GM18519 (cell line): ENCODE data around the gene ZDHHC7.
"Not testable (repeated sequence)": the region's sequence is repeated elsewhere in the genome, so short reads cannot be mapped to it uniquely, and the experiment has no call there.

Experiments
- ATAC-seq: cut with Tn5 transposase; IDR thresholded peaks from one replicate; pipeline ENCODE4 v1.9.1; 2021; ENCODE audit warnings: mild to moderate bottlenecking, moderate library complexity; ENCODE audit not compliant: unreplicated experiment, low FRiP score

Gene ZDHHC7

DNA sequence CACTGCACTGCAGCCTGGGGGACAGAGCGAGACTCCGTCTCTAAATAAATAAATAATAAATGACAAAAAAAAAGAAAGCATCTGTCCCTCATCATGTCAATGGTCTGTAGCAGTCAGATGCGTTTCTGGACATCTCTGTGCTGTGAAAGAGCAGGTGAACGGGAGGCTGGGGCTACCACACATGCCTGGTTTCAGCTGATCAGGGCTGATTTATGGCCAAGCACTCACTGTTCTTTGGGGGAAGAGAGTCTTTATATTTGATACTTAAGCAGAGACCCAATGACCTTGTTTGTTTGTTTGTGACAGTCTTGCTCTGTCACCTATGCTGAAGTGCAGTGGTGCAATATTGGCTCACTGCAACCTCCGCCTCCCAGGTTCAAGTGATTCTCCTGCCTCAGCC lies 33.7 kb upstream of the ZDHHC7 start:
- ATAC-seq: no peak

GRCh38 chr16:85042606-85043005 lies 31.3 kb upstream of the ZDHHC7 start:
- ATAC-seq: no peak

DNA sequence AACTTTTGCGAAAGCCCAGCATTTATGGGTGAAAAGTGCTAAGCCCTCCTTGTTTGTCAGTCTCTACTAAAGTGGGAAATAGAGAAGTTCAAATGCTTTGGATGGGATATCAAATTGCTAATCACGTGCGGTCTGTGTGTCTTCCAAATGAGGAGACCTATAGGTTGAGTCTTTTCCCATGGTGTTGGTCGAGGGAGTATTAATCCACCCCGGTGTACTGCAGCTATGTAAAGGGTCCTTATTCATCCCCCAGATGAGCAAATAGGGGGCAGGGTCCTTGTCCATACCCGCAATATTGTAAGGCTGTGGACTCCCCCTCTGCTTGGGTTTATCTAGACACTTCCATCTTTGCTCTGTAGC lies 30.8 kb upstream of the ZDHHC7 start:
- ATAC-seq: no peak

DNA sequence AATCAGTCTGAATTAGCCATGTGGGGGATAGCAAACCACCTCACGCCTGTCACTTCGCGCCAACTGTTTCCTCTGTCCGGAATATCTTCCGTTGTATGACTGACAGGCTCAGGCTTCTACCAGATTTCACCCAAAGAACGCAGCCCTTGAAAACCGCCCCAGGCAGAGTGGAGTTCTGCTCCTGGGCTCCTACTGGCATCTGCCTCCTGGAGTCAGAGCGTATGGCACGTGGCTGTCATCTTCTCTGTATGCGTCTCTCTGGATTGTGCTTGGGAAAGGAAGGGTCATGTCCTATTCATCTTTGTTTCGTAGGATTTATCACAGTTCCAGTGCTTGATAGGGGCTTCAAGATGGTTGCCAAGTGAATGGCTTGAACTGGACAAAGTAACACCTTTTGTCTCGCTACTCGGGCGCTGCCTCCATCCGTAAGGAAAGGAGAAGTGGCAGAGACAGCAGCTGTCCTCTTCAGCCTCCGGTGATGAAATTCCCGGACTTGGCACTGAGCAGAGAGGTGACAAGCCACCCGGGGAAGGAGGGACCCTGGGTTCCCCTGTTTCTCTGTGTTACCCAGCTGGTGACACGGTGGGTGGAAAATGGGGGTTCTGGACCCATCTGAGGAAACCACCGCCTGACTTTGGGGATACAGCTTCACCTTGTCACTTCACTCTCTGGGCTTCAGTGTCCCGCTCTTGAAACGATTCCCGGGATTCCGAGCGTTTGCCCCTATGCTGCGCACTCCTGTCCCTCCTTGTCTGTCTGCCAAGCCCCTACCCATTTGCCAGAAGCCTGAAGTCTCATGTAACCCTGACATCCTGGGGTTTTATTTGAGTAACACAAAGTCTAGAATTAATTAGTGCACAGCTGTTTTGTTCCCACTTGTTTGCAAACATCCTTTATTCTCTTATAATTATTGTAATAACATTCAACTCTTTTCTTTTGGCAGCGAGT lies 30.2 kb upstream of the ZDHHC7 start:
- ATAC-seq: no peak

DNA sequence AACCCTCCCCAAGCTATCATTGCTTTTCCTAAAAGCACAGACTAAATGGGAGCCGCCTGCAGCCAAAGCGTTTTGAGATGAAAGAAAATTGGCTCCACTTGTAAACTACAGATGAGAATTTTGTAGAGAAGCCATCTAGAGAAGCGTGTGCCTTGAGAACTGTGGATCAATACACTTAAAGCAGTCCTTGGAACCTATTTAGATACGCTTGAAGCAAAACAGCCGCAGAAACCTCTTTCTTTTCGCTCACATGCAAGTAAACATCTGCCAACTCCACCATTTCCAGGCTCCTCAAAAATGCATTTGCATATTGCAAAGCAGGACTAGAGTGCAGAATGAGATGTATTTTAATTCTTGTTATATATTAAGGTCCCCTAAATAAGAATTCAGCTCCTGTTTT lies 29.4 kb upstream of the ZDHHC7 start:
- ATAC-seq: no peak

DNA sequence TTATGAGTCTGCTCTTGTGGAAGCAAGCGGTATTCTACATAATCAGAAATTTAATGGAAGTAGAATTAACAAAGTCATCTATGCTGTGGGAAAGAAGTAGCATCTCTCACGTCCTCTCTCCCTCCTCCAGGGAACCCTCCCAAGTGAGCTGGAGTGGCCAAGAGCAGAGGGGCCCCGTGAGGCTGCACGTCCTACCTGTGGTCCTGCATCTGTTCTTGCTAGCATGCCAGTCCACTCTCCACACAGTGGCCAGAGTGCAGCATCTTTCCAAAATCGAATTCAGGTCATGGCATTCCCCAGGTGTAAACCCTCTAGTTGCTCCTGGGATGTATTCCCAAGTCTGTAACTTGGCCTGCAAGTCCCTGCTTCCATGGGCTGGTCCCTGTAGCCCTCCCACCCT lies 26.4 kb upstream of the ZDHHC7 start:
- ATAC-seq: no peak

GRCh38 chr16:85037050-85037410 lies 25.7 kb upstream of the ZDHHC7 start:
- ATAC-seq: no peak

GRCh38 chr16:85036236-85037049 lies 25.1 kb upstream of the ZDHHC7 start:
- no peak for ATAC-seq

GRCh38 chr16:85034591-85035433 lies 23.5 kb upstream of the ZDHHC7 start:
- ATAC-seq: no peak

DNA sequence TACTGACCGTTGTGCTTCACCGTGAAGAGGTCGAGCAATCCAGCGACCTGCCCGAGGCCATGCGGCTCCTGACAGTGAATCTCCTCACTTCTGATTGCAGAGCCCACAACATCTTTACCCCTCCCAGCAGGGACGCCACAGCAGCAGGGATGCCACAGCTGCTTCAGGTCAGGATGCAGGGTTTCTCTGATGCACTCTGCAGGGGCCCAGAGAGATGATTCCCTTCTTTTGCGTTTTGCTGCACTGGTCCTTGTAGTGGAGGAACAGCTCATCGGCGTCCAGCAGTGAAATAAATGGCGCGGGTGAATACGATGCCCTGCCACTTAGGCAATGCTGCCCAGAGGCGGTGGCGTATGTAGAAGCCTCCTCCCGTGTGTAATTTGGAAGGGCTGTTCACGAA lies 21.8 kb upstream of the ZDHHC7 start:
- ATAC-seq: no peak

- not testable (repeated sequence) for ATAC-seq
Observed at GRCh38 chr16:85032187-85032586, 20.9 kb upstream of the ZDHHC7 start.

DNA sequence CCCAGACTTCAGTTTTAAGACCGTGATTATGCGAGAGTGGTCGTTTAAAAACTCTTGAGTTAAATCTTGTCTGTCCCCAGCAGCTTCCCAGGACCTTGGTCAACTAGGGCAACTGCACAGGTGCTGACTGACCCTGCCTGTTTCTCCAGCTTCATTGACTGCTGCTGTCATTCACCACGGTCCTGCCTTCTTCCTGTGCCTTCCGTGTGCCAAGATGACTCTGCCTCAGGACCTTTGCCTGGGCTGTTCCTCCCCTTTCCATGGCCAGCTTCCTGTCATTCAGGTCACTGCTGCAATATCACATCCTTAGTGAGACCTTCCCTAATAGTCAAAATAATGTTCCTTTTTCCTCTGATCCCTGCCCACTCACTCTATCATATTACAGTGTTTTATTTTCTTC lies 20.1 kb upstream of the ZDHHC7 start:
- ATAC-seq: no peak

DNA sequence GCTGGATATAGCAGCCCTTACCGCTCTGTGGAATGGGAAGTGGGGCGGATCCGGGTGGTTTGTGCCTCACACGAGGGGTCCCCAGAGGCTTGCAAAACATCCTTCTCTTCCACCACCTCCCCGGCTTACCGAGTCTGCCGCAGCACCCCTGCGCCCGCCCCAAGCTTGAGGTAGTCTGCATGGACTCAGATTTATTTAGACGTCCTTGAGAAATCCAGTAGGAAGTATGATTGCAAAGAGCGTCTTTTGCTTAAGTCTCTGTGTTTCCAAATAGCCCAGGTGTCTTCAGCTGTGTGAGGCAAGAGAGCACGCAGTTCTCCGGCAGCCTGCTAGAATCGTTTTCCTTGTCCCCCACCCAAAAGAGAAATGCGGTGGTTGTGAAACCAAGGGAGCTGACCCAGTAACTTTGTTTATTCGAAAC lies 18.7 kb upstream of the ZDHHC7 start:
- no peak for ATAC-seq

DNA sequence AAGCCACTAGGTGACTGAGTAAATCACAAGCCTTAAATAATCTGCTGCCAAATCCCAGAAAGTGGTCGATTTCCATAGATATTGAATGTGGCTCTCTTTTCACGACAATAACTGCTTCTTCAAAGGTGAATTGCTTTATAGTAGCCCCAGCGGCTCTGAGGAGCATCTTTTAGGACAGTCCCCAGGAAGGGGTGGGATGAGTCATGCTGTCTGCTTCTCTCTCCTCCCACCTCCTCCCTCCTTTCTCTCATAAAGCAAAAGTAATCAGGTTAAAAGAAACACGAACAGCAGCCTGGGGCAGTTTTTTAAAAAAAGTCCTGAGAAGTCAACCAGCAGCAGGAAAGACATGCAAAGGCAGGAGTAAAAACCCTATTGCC lies 18.1 kb upstream of the ZDHHC7 start:
- no peak for ATAC-seq

DNA sequence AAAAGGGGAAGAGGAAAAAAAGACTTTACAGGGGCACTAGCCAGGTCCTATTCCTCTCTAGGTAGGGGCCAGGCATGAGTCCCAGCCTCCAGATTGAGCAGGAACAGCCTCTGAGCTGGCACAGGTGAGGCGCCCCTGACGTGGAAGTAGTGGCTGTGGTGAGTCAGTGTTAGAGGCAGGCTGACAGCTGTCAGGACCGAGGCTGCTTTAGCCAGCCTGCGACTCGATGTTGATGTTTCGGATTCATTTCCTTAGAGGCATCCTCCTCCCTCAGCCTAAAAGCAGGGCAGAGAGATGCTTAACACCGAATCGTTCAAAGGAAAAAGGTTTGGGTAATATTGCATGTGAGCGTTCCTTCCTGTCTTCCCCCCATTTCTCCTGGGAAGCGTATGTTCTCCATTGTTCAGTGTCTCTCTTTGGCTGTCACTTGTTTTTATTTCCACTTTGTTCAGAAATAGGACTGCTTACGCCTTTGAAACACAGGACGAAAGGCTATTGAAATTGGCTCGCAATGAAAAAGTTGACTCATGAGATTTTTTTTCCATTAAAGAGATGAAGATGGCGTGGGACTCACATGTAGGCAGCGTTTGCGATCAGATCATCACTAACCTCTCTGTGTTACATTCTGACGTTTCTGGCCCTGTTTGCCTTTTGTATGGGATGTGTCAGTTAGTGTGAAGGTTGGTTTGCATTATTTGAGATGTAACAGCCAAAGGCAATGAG lies 17.5 kb upstream of the ZDHHC7 start:
- no peak for ATAC-seq

GRCh38 chr16:85027958-85028684 lies 16.8 kb upstream of the ZDHHC7 start:
- ATAC-seq: no peak

DNA sequence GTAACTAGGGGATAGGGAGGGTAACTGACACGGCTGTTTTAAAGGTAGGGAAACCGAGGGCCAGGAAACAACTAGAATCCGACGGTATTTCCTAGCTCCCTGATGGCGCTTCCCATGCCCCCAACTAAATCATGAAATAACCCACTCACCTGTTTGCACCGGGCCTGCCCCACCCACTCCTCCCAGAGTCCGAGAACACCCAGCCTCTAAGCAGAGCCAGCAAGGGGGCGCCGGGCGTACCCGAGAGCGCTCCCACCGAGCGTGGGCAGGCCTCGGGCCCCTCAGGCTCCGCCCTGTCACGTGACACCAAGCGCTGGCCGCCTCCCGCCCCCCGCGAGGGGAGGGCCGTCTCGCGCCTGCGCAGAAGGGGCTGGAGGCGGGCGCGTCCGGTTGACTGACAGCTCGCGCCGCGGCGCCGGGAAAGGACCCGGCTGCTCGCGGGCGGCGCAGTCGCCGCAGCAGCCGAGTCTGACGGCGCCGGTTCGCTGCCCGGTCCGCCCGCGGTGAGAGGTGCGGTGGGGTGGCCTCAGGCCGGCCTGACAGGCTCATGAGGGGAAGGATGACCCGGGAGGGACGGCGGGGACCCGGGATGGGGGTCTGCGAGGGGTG lies 16.1 kb upstream of the ZDHHC7 start, which contains the start of gene KIAA0513:
TSS of gene KIAA0513 (plus strand) at position 447 of the 609 bp plus-strand sequence. CDS start 39,277 bp downstream, outside the sequence.
- peak; percentile 75 for ATAC-seq

DNA sequence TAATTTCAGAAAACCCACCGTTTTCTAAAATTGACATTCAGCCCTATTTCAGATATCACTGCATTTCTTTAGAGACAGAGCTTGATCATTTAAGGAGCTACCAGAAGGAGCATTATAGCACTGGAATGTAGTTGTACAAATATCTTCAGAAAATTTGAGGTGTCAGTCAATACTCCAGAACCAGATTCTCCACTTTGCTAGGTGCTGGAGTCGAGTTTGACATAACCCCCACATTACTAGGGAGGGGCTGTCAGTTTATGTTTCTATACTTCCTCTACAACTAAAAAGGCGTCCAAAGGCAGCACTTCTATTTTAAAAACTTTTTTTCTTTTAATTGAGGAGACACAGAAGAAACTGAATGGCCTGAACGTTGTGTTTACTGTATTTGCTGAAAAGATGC lies 15.4 kb upstream of the ZDHHC7 start:
- ATAC-seq: no peak
